ENCODE data around the gene PROKR2. TPM values are rescaled to one million over a fixed set of nuclear protein-coding genes. Genes with fewer than 3 reads are reported as not detected.

Gene PROKR2
- not detected for total RNA-seq
- under 1 TPM in 2 of 8 donors, not detected in 6; 0.23 to 0.34 TPM for polyA plus RNA-seq (ENCODE audit: insufficient read depth in 1 of 8, insufficient read length in 8 of 8, low replicate concordance in 1 of 8)
- long read RNA-seq, donor 1, result 0 reads
- long read RNA-seq, donor 2, result 0 reads
- long read RNA-seq, donor 3, result 0 reads
- long read RNA-seq, donor 4, result 0 reads
- long read RNA-seq, donor 5, result 0 reads
- long read RNA-seq, donor 6, result 0 reads
- long read RNA-seq, donor 7, result 0 reads
- long read RNA-seq, donor 8, result 0 reads
- long read RNA-seq, donor 9, result 0 reads
- long read RNA-seq, donor 10, result 0 reads
- long read RNA-seq, donor 11, result 0 reads

DNA sequence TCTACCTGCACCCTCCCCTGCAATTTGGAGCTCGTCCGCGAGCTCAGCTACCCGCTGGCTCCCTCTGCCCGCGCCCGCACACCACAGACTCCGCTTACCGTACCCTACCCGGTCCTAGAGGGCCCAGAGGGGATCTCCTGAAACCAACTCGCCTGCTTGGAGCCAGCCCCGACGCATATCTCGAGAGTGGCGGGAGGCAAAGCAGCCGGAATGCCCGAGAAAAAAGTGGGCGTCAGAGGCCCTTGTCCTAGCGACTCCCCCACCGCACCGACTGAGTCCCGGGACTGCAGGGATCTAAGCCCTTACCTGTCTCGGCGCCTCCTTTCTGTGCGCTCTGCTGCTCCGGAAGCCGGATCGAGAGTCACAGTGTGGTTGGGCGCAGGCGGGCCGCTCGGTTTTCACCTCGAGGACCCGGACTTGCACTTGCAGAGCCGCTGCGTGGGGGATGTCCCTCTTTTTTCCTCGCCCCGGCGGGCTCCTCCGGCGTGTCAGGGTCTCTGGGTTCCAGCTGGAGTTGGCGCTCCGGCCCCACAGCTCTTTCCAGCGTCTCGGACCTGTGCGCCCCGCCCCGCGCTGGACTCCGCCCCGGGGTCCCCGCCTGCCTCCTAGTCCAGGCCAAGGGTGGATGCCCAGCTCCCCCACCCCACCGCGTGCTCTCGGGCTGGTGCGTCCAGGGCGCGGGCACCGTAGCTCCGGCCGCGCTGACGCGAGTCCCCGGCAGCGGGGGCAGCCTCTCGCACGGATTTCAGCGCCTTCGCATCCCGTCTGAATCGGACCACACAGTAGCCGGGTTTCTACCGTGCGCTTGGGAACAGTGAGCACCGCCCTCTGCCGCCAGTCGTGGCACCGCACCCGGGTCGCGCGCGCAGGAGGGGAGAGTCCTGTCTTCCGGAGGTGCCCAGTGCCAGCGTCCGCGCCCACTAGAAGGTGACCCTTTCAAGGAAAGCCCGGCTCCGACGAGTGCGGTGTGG is at the start of gene PROKR2:
Gene PROKR2 (minus strand): TSS at position 767 of the 971 bp plus-strand sequence. CDS start 2,585 bp downstream, outside the sequence.
- under 1% methylated on average over 81 of the region's 92 CpGs for WGBS (ENCODE audit: insufficient coverage)
- Histone ChIP-seq H3K4me1 (ENCODE audit: control insufficient read depth, insufficient read depth, low read length) (no peaks in the 10 kb centered on the region), H3K27me3 (ENCODE audit: control insufficient read depth, insufficient read depth, low read length) (peaks cover 56% of the 10 kb centered on the region), H3K27ac (ENCODE audit: low read length) (no peak within 1 kb of the TSS), H3K9me3 (replicated peaks; ENCODE audit: control insufficient read depth, low read depth, low read length) (no peaks in the 10 kb centered on the region), H3K4me3 (ENCODE audit: low read length) (no peak within 1 kb of the TSS), H3K36me3 (ENCODE audit: control insufficient read depth, insufficient read depth, low read length) (no peaks in the 10 kb centered on the region)
- DNase-seq, result no peak

DNA sequence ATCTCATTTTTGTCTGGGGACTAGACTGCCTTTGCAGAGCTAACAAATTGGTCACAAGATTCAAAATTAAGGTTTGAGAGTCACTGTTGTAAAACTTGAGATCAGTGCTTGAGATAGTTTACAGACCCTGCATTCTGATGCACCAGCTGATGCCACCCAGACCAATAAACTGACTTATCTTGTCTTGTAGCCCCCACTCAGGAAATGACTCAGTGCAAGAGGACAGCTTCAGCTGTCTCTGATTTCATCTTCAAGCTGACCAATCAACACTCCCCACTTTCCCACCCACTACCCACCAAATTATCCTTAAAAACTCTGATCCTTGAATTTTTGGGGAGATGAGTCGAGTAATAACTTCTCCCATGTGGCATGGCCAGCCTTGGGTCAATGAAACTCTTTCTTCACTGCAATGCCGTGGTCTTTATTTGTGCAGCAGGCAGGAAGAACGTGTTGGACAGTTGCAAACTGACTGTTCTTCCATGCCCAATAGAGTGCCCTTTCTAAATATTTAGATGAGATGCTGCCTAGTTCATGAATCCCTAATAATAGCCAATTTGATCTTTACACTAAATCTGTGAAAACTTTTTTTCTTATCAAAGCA is 48.3 kb upstream of the PROKR2 start:
- DNase-seq, result no peak
- no CpG with 5 or more reads among the region's 3 CpGs for WGBS (ENCODE audit: insufficient coverage)

DNA sequence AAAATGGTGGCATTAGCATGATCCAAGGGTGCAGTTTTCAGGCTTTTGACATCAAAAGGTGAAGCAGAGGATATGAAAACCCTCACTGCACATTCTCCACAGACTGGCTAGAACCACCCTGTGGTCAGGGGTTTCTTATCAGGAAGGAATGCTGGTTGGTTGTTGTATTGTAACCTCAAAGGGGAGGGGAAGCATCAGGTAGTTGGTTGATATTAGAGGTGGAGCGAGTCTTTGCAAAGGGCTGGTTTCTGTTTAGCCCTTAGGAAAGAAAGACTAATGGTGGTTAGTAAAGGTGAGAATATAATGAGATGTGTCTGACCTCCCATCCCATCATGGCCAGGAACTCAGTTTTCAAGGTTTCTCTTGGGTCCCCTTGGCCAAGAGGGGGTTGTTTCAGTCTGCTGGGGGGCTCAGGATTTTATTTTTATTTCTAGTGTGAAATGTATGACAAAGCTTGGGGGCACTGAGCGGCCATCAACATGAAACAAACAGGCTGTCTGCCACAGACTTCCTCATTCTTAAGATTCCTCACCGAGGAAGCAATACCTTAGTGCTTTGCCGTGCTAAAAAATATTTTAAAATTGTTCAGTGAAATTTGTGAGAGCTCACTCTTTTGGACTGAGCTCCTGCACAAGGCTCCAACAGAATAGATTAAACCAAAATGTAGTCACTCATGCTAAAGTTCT is 47.5 kb upstream of the PROKR2 start:
- 86% methylated on average over 1 of the region's 4 CpGs for WGBS (ENCODE audit: insufficient coverage)
- no peak overlapping the region for H3K4me3 ChIP-seq (ENCODE audit: low read length)
- H3K4me1 ChIP-seq (ENCODE audit: control insufficient read depth, insufficient read depth, low read length), result no peaks in the 10 kb centered on the region

More for the DNA sequence above, 48.3 kb upstream of the PROKR2 start:
- H3K9me3 ChIP-seq (replicated peaks; ENCODE audit: control insufficient read depth, low read depth, low read length), result peaks cover 2% of the 10 kb centered on the region
- no peaks in the 10 kb centered on the region for H3K4me1 ChIP-seq (ENCODE audit: control insufficient read depth, insufficient read depth, low read length)
- no peak overlapping the region for H3K4me3 ChIP-seq (ENCODE audit: low read length)
- H3K36me3 ChIP-seq (ENCODE audit: control insufficient read depth, insufficient read depth, low read length), result no peaks in the 10 kb centered on the region
- no peaks in the 10 kb centered on the region for H3K27me3 ChIP-seq (ENCODE audit: control insufficient read depth, insufficient read depth, low read length)
- no peak overlapping the region for H3K27ac ChIP-seq (ENCODE audit: low read length)

DNA sequence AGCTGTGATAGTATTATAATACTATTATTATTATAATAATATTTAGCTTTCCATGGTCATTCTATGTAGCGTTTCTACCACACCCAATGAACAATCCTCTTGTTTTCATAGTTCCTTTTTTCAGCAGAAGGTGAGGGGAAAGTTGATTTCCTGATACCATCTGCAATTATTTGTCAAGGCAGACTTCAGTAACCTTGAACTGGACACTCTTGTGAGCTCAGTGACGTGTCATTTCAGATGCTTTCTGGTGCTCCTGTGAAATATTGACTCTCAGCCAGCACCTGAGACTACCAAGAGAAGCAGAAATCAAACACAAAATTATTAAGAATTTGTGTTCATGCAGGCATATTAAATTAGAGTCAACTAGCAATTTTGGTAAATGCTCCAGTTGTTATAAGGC is 46.0 kb upstream of the PROKR2 start:
- Histone ChIP-seq H3K4me1 (ENCODE audit: control insufficient read depth, insufficient read depth, low read length) (no peaks in the 10 kb centered on the region), H3K9me3 (replicated peaks; ENCODE audit: control insufficient read depth, low read depth, low read length) (peaks cover 2% of the 10 kb centered on the region), H3K27ac (ENCODE audit: low read length) (no peak overlapping the region), H3K4me3 (ENCODE audit: low read length) (no peak overlapping the region), H3K27me3 (ENCODE audit: control insufficient read depth, insufficient read depth, low read length) (no peaks in the 10 kb centered on the region), H3K36me3 (ENCODE audit: control insufficient read depth, insufficient read depth, low read length) (no peaks in the 10 kb centered on the region)
- DNase-seq, result no peak
- no CpG with 5 or more reads among the region's 2 CpGs for WGBS (ENCODE audit: insufficient coverage)

More for the DNA sequence above, 47.5 kb upstream of the PROKR2 start:
- H3K36me3 ChIP-seq (ENCODE audit: control insufficient read depth, insufficient read depth, low read length), result no peaks in the 10 kb centered on the region
- peaks cover 2% of the 10 kb centered on the region for H3K9me3 ChIP-seq (replicated peaks; ENCODE audit: control insufficient read depth, low read depth, low read length)
- H3K27ac ChIP-seq (ENCODE audit: low read length), result no peak overlapping the region
- DNase-seq, result no peak
- no peaks in the 10 kb centered on the region for H3K27me3 ChIP-seq (ENCODE audit: control insufficient read depth, insufficient read depth, low read length)

DNA sequence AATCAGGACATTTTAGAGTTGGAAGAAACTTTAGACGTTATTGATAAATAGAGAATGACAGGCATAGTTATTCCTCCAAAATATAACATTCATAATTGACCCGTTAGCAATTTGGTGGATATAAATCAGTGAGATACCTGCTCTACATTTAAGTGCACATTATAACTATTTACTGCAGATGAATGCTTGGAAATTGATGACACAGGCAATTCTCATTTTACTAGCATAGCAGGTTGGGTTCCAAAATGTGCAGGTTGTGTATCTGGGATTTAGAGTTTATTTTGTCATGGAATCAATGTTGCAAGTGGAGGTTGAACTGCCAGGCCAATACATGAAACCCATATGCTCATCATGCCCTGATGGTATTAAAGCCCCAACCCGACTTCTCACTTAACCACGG is 44.4 kb upstream of the PROKR2 start:
- no peaks in the 10 kb centered on the region for H3K27me3 ChIP-seq (ENCODE audit: control insufficient read depth, insufficient read depth, low read length)
- no peaks in the 10 kb centered on the region for H3K4me1 ChIP-seq (ENCODE audit: control insufficient read depth, insufficient read depth, low read length)
- no peak overlapping the region for H3K27ac ChIP-seq (ENCODE audit: low read length)
- no peaks in the 10 kb centered on the region for H3K9me3 ChIP-seq (replicated peaks; ENCODE audit: control insufficient read depth, low read depth, low read length)
- H3K36me3 ChIP-seq (ENCODE audit: control insufficient read depth, insufficient read depth, low read length), result no peaks in the 10 kb centered on the region
- DNase-seq, result no peak
- WGBS (ENCODE audit: insufficient coverage), result 80% methylated on average over 2 of the region's 4 CpGs
- H3K4me3 ChIP-seq (ENCODE audit: low read length), result no peak overlapping the region

DNA sequence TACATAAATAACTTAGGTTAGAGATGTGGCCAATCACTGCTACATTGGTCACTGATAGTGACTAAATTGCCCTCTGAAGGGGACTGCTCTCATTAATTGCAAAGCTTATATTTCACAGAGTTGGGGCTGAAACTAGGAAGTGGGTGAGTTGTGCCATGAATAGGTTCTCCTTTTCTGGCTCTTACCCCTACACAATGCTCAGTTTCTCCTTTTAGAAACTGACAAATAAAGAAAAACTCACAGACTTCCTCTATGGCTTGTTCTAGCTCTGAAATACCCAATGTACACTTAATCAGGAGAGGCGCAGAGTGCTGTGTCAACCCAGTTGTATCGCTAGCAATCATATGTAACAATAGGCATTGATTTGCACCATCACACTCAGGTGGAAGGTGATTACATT is 41.2 kb upstream of the PROKR2 start:
- Histone ChIP-seq H3K27me3 (ENCODE audit: control insufficient read depth, insufficient read depth, low read length) (no peaks in the 10 kb centered on the region), H3K4me1 (ENCODE audit: control insufficient read depth, insufficient read depth, low read length) (no peaks in the 10 kb centered on the region), H3K36me3 (ENCODE audit: control insufficient read depth, insufficient read depth, low read length) (no peaks in the 10 kb centered on the region), H3K27ac (ENCODE audit: low read length) (no peak overlapping the region), H3K4me3 (ENCODE audit: low read length) (no peak overlapping the region), H3K9me3 (replicated peaks; ENCODE audit: control insufficient read depth, low read depth, low read length) (no peaks in the 10 kb centered on the region)
- DNase-seq, result peak; percentile 30
- WGBS (ENCODE audit: insufficient coverage), result 100% methylated on average over 1 of the region's 2 CpGs

DNA sequence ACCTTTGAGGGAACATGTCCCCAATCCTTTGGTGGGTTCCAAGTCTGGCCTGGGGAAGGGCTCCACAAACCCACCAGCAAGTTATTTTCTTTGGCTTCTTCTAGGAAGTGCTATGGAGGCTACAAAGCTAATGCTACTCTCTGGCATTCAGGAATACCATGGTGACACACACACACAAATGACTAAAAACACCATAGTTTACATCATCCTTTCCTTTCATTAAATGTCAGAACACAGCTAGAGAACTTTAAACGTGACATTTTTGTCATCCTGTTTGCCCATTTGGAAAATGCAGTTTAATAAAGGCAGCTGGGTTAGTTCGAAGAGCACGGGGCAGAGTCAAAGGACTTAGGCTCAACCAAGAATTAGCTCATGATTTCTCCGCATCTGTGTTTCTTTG is 40.2 kb upstream of the PROKR2 start:
- Histone ChIP-seq H3K4me3 (ENCODE audit: low read length) (no peak overlapping the region), H3K27ac (ENCODE audit: low read length) (no peak overlapping the region), H3K36me3 (ENCODE audit: control insufficient read depth, insufficient read depth, low read length) (no peaks in the 10 kb centered on the region), H3K4me1 (ENCODE audit: control insufficient read depth, insufficient read depth, low read length) (no peaks in the 10 kb centered on the region), H3K9me3 (replicated peaks; ENCODE audit: control insufficient read depth, low read depth, low read length) (no peaks in the 10 kb centered on the region), H3K27me3 (ENCODE audit: control insufficient read depth, insufficient read depth, low read length) (no peaks in the 10 kb centered on the region)
- DNase-seq, result no peak
- WGBS (ENCODE audit: insufficient coverage), result 67% methylated on average over 2 of the region's 4 CpGs

DNA sequence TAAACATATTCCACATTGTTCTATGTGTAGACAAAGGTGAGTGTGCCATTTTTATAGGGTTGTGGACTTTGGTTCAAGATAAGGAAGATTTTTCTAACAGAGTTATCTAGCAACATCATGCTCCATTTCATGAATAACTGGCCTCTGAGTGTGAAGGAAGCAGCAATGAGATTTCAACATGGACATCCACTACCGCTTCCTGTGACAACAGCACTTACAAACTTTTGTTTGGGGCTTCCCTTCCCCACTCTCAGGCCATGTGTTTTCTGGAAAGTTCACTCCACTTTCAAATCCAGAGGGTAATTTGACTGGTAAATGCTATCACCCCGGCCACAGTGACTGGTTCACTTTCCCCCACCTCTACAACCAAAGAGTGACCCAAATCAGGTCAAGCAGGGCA is 38.1 kb upstream of the PROKR2 start:
- H3K4me3 ChIP-seq (ENCODE audit: low read length), result no peak overlapping the region
- H3K9me3 ChIP-seq (replicated peaks; ENCODE audit: control insufficient read depth, low read depth, low read length), result no peaks in the 10 kb centered on the region
- 100% methylated on average over 1 of the region's 2 CpGs for WGBS (ENCODE audit: insufficient coverage)
- DNase-seq, result no peak
- no peaks in the 10 kb centered on the region for H3K36me3 ChIP-seq (ENCODE audit: control insufficient read depth, insufficient read depth, low read length)
- H3K27me3 ChIP-seq (ENCODE audit: control insufficient read depth, insufficient read depth, low read length), result no peaks in the 10 kb centered on the region
- H3K27ac ChIP-seq (ENCODE audit: low read length), result no peak overlapping the region
- H3K4me1 ChIP-seq (ENCODE audit: control insufficient read depth, insufficient read depth, low read length), result no peaks in the 10 kb centered on the region

DNA sequence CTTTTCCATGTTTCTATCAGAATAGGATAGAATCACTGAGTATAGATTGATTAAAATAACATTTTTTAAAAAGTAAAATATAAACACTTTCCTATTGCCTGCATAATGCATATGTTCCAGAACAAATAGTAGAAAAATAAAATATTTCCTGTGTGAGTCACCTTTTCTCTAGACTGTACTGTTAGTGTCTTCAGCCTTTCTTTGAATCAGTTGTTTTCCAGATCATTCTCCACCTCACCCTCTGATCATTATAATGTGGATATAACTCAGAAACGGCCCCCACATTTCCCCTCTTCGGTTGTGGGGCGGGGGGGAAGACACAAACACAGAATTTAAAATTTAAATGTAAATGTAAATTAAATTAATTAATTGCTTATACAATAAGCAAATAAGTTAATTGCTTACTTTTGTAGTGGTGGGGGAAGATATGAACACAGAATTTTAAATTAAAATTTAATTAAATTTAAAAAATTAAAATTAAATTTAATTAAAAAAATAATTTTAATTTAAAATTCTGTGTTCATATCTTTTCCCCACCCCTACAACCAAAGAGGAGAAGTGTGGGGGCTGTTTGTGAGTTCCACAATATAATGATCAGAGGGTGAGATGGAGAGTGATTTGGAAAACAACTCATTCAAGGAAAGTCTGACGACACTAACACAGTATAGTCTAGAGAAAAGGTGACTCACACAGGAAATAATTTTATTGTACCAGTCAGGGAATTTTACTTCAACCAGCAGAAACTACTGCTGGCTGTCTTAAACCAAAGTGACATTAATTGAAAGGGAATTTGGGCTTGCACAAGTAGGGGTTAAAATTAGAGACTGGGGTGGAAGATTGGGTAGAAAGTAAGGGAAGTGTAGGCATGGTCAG is 37.1 kb upstream of the PROKR2 start:
- no peak overlapping the region for H3K4me3 ChIP-seq (ENCODE audit: low read length)
- DNase-seq, result no peak
- no peaks in the 10 kb centered on the region for H3K27me3 ChIP-seq (ENCODE audit: control insufficient read depth, insufficient read depth, low read length)
- no peaks in the 10 kb centered on the region for H3K9me3 ChIP-seq (replicated peaks; ENCODE audit: control insufficient read depth, low read depth, low read length)
- H3K27ac ChIP-seq (ENCODE audit: low read length), result no peak overlapping the region
- no CpG with 5 or more reads among the region's 4 CpGs for WGBS (ENCODE audit: insufficient coverage)
- H3K36me3 ChIP-seq (ENCODE audit: control insufficient read depth, insufficient read depth, low read length), result no peaks in the 10 kb centered on the region
- no peaks in the 10 kb centered on the region for H3K4me1 ChIP-seq (ENCODE audit: control insufficient read depth, insufficient read depth, low read length)
